GM12892 (cell line): ENCODE results near the gene NTN1.

ENCODE experiments used
- POLR2A ChIP-seq: IDR thresholded peaks from 2 replicates; pipeline ENCODE4 v1.6.1; 2011; ENCODE audit warnings: low read depth, low read length, control low read depth
- POLR2AphosphoS5 ChIP-seq: IDR thresholded peaks from 2 replicates; pipeline ENCODE4 v1.6.1; 2011; ENCODE audit warnings: low read depth, low read length, control low read depth

GRCh38 chr17:9053406-9053805, 32.1 kb downstream of the NTN1 start:
- TF ChIP-seq POLR2A (no peak), POLR2AphosphoS5 (no peak)
